Loucy (cell line): ENCODE results near the gene ACTN1.
"Not testable (repeated sequence)": the region's sequence is repeated elsewhere in the genome, so short reads cannot be mapped to it uniquely, and the experiment has no call there.

Source experiments
- H2AFZ ChIP-seq: fragments of 200-600 bp; sonication (generic); 2 replicates; pipeline ENCODE4 v1.6.0; 2016; ENCODE audit warnings: antibody characterized with exemption, mild to moderate bottlenecking, low read length, moderate library complexity
- H3F3A ChIP-seq: fragments of 200-600 bp; 2 replicates; pipeline ENCODE4 v1.6.0; 2016; ENCODE audit warnings: antibody characterized with exemption, low read depth, mild to moderate bottlenecking
- H3K27me3 ChIP-seq: fragments of 200-600 bp; sonication (generic); 2 replicates; pipeline ENCODE4 v1.6.1; 2014; ENCODE audit warnings: low read length, mild to moderate bottlenecking; ENCODE audit not compliant: insufficient read depth, poor library complexity, severe bottlenecking
- H3K36me3 ChIP-seq: fragments of 200-600 bp; sonication (generic); 2 replicates; pipeline ENCODE4 v1.6.1; 2016; ENCODE audit warnings: low read length; ENCODE audit not compliant: insufficient read depth
- H3K4me1 ChIP-seq: fragments of 200-600 bp; sonication (generic); 2 replicates; pipeline ENCODE4 v1.5.1; 2014; ENCODE audit warnings: low read length, mild to moderate bottlenecking; ENCODE audit not compliant: insufficient read depth, poor library complexity, severe bottlenecking
- H3K4me2 ChIP-seq: fragments of 200-600 bp; sonication (generic); 2 replicates; pipeline ENCODE4 v1.6.0; 2014; ENCODE audit warnings: antibody characterized with exemption, low read length, low read depth, mild to moderate bottlenecking; ENCODE audit not compliant: poor library complexity, severe bottlenecking
- H3K4me3 ChIP-seq: fragments of 200-600 bp; sonication (generic); 2 replicates; pipeline ENCODE4 v1.5.1; 2014; ENCODE audit warnings: low read length, mild to moderate bottlenecking, mixed read lengths; ENCODE audit not compliant: poor library complexity, severe bottlenecking
- H3K79me2 ChIP-seq: fragments of 200-600 bp; sonication (generic); 2 replicates; pipeline ENCODE4 v1.6.1; 2014; ENCODE audit warnings: low read length; ENCODE audit not compliant: insufficient read depth
- H3K9ac ChIP-seq: fragments of 200-600 bp; sonication (generic); 2 replicates; pipeline ENCODE4 v1.6.0; 2014; ENCODE audit warnings: mild to moderate bottlenecking, low read depth, low read length, moderate library complexity; ENCODE audit not compliant: poor library complexity, severe bottlenecking
- H3K9me2 ChIP-seq: fragments of 200-600 bp; sonication (generic); replicated peaks from 2 replicates; pipeline ENCODE4 v1.6.1; 2016; ENCODE audit warnings: low read depth, low read length, mixed read lengths
- H3K9me3 ChIP-seq: fragments of 200-600 bp; sonication (generic); 2 replicates; pipeline ENCODE4 v1.6.1; 2014; ENCODE audit warnings: mild to moderate bottlenecking, antibody characterized with exemption, low read length, low read depth; ENCODE audit not compliant: insufficient read depth
- H4K20me1 ChIP-seq: fragments of 200-600 bp; sonication (generic); 2 replicates; pipeline ENCODE4 v1.6.0; 2014; ENCODE audit warnings: antibody characterized with exemption, low read length, mild to moderate bottlenecking; ENCODE audit not compliant: insufficient read depth, poor library complexity, severe bottlenecking
- CTCF ChIP-seq: fragments of 200-600 bp; sonication (generic); conservative IDR thresholded peaks from 2 replicates; pipeline ENCODE4 v1.5.1; 2014; ENCODE audit warnings: mild to moderate bottlenecking, antibody characterized with exemption, low read length
- EZH2phosphoT487 ChIP-seq: fragments of 200-600 bp; IDR thresholded peaks from 2 replicates; pipeline ENCODE4 v1.6.1; 2018; ENCODE audit warnings: antibody characterized with exemption, mild to moderate bottlenecking, moderate library complexity, borderline replicate concordance

The ACTN1 gene

DNA sequence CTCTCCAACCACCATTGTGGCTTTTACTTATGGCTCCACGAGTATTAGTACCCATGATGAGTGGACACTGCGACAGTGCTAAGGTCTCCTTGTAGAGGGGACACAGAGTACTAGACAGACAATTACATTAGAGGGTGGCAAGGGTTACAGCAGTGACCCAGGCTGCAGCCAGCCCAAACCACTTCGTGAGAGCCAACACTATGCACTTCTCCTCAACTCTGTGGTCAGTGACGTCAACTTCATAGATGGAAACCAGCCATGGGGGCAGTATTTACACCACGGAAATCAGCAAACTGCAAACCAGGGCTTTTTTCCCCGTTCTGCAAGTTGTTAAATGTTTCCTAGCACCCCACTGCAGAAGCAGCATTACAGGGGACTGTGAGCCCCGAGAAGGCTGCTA is 124.7 kb downstream of the ACTN1 start:
- H3K4me1 ChIP-seq: peaks cover 43% of the 10 kb centered on the region
- H3K9me3 ChIP-seq: no peaks in the 10 kb centered on the region
- no peaks in the 10 kb centered on the region for H4K20me1 ChIP-seq
- no peaks in the 10 kb centered on the region for H3K27me3 ChIP-seq
- H3K4me2 ChIP-seq: no peak overlapping the region
- H2AFZ ChIP-seq: no peak overlapping the region
- TF ChIP-seq EZH2phosphoT487 (no peak), CTCF (no peak)
- H3K9ac ChIP-seq: peak overlapping the region; percentile 13
- no peak overlapping the region for H3K4me3 ChIP-seq
- H3F3A ChIP-seq: peaks cover 13% of the 10 kb centered on the region
- H3K79me2 ChIP-seq: no peaks in the 10 kb centered on the region
- no peaks in the 10 kb centered on the region for H3K9me2 ChIP-seq
- H3K36me3 ChIP-seq: no peaks in the 10 kb centered on the region

GRCh38 chr14:68853749-68854148 is 125.4 kb downstream of the ACTN1 start:
- Histone ChIP-seq H3K4me1 (peaks cover 46% of the 10 kb centered on the region), H3K4me3 (no peak overlapping the region), H3K27me3 (no peaks in the 10 kb centered on the region), H3F3A (peaks cover 13% of the 10 kb centered on the region), H3K9ac (peak overlapping the region; percentile 13), H2AFZ (peak overlapping the region; percentile 66; the same call in 1 of the 2 replicates), H4K20me1 (no peaks in the 10 kb centered on the region), H3K9me3 (no peaks in the 10 kb centered on the region), H3K36me3 (no peaks in the 10 kb centered on the region), H3K9me2 (no peaks in the 10 kb centered on the region), H3K4me2 (no peak overlapping the region), H3K79me2 (no peaks in the 10 kb centered on the region)
- TF ChIP-seq CTCF: no peak
- no peak for TF ChIP-seq EZH2phosphoT487

DNA sequence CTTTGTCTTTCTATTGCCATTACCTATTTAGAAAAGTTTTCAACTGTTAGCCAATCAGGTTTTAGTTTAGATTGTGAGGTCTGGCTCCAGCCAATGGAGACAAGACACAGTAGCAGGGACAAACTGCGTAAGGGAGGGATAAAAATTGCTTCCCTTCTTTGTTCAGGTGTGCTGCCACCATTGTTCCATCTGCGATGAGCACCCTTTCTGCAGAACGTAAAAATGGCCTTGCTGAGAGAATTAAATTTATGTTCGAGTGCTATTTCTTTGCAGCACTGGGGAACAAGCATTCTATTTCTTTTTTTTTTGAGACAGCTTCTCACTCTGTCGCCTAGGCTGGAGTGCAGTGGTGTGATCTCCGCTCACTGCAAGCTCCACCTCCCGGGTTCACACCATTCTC is 126.6 kb downstream of the ACTN1 start:
- H3K4me2 ChIP-seq, H2AFZ ChIP-seq, H4K20me1 ChIP-seq, H3K4me3 ChIP-seq, H3K27me3 ChIP-seq, H3K9me3 ChIP-seq, H3K36me3 ChIP-seq, H3K9me2 ChIP-seq, H3K79me2 ChIP-seq: not testable (repeated sequence)
- Histone ChIP-seq H3F3A (peaks cover 13% of the 10 kb centered on the region), H3K4me1 (peaks cover 46% of the 10 kb centered on the region), H3K9ac (peak overlapping the region; percentile 22)

GRCh38 chr14:68851078-68851477 is 128.0 kb downstream of the ACTN1 start:
- no peak overlapping the region for H2AFZ ChIP-seq
- H3K9me2 ChIP-seq: no peaks in the 10 kb centered on the region
- H3F3A ChIP-seq: peaks cover 13% of the 10 kb centered on the region
- peak overlapping the region; percentile 30 for H3K4me2 ChIP-seq
- no peaks in the 10 kb centered on the region for H4K20me1 ChIP-seq
- peak overlapping the region; percentile 9 for H3K4me3 ChIP-seq
- H3K27me3 ChIP-seq: no peaks in the 10 kb centered on the region
- no peaks in the 10 kb centered on the region for H3K79me2 ChIP-seq
- no peaks in the 10 kb centered on the region for H3K36me3 ChIP-seq
- no peak for TF ChIP-seq CTCF
- no peaks in the 10 kb centered on the region for H3K9me3 ChIP-seq
- H3K9ac ChIP-seq: peak overlapping the region; percentile 66
- peaks cover 46% of the 10 kb centered on the region for H3K4me1 ChIP-seq
